ENCODE results near the gene DEDD.

DNA sequence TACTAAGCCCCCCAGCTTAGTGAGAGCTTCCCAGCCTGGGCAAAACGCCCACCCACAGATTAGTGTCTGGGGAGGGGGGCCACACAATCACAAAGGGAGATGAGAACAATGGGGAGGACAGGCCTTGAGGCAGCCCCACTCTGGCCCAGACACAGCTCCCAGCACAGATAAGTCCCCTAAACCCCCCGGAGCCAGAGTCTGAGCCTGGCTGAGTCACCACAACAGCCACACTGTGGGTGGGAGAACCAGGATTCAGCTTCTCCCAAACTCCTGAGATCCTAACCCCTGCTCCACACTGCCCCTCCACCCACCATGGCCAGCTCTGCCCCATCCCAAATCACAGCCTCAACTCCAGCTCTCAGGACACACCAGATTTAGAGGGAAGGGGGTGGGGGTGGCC, 47.3 kb downstream of the DEDD start:
- TF ChIP-seq CTCF (IDR thresholded peaks at IDR 0.05) (no peak), POLR2A (IDR thresholded peaks at IDR 0.05) (no peak)

Data from uterus (tissue), 2 donors.